H1 (cell line): ENCODE data around the gene FOXN1. TPM values are rescaled to one million over a fixed set of nuclear protein-coding genes. Genes with fewer than 3 reads are reported as not detected.

Experiments
- CEBPB ChIP-seq: IDR thresholded peaks from 2 replicates; pipeline ENCODE4 v1.6.1; 2012; ENCODE audit warnings: low read depth, low read length
- NANOG ChIP-seq: IDR thresholded peaks from 2 replicates; pipeline ENCODE4 v1.6.1; 2011; ENCODE audit warnings: low read length, low read depth, mild to moderate bottlenecking, inconsistent platforms; ENCODE audit not compliant: insufficient read depth, poor library complexity, severe bottlenecking
- RBBP5 ChIP-seq: IDR thresholded peaks from 2 replicates; pipeline ENCODE4 v1.7.1; 2012; ENCODE audit warnings: low read depth, mild to moderate bottlenecking, inconsistent platforms, low read length, moderate library complexity, borderline replicate concordance
- RNF2 ChIP-seq: fragments of 200-900, 300-1000 bp; sonication (generic); IDR thresholded peaks from 2 replicates; pipeline ENCODE4 v1.7.1; 2016; ENCODE audit warnings: borderline replicate concordance, low read depth, mild to moderate bottlenecking, antibody characterized with exemption, low read length; ENCODE audit not compliant: poor library complexity, severe bottlenecking; ENCODE audit errors: missing control alignments
- TAF1 ChIP-seq: IDR thresholded peaks from 2 replicates; pipeline ENCODE4 v1.6.1; 2011; ENCODE audit warnings: mild to moderate bottlenecking, low read depth, low read length
- polyA plus RNA-seq, 7 experiments: library from polyadenylated mRNA; depleted of rRNA in 3 of 7; stranded (reverse) in 5 of 7; unstranded in 2 of 7; fragments of >200 nt in 5 of 7; fragments of 200-250 nt in 2 of 7; gene quantifications; 1 replicate in 5 of 7; 2 replicates in 1 of 7; 4 replicates in 1 of 7; pipeline versions ENCODE4 v1.2.1 to v1.2.3, GENCODE V29; 2011 to 2013; ENCODE audit warnings: missing spikeins in 2 of 7, mixed read lengths in 2 of 7
- total RNA-seq: library from RNA; stranded (reverse); fragmentation: NEBNext Ultra II Directional; extraction: Animal tissue kit (Norgen Biotek cat#: 25700); gene quantifications from 2 replicates; pipeline ENCODE4 v1.2.1, GENCODE V29; 2021

The FOXN1 gene
- total and polyA plus RNA-seq, 2 of the 8 experiments (the other 6 are each of a cell fraction or from before 2014, with no cell fraction given) = not detected

DNA sequence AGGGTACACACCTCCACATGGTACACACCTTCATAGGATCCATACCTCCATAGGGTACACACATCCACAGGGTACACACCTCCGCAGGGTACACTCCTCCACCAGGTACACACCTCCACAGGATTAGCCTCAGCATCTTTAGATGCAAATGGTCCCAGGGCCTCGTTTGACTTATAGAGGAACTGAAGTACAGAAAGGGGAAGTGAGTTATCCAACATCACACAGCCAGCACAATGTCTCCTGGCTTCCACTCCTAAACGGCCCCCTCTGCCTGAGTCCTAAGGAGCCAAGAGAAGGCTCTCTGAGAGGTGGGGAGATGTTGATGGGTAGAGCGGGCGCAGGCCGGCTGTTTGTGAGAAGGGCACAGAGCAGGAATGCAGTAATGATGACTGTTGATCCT is 12.0 kb downstream of the FOXN1 start (continued):
- no peak for TF ChIP-seq TAF1
- no peak for TF ChIP-seq CEBPB
- no peak for TF ChIP-seq RNF2
- no peak for TF ChIP-seq RBBP5
- TF ChIP-seq NANOG = no peak
